ENCODE data around the gene JAK3.

Gene JAK3

DNA sequence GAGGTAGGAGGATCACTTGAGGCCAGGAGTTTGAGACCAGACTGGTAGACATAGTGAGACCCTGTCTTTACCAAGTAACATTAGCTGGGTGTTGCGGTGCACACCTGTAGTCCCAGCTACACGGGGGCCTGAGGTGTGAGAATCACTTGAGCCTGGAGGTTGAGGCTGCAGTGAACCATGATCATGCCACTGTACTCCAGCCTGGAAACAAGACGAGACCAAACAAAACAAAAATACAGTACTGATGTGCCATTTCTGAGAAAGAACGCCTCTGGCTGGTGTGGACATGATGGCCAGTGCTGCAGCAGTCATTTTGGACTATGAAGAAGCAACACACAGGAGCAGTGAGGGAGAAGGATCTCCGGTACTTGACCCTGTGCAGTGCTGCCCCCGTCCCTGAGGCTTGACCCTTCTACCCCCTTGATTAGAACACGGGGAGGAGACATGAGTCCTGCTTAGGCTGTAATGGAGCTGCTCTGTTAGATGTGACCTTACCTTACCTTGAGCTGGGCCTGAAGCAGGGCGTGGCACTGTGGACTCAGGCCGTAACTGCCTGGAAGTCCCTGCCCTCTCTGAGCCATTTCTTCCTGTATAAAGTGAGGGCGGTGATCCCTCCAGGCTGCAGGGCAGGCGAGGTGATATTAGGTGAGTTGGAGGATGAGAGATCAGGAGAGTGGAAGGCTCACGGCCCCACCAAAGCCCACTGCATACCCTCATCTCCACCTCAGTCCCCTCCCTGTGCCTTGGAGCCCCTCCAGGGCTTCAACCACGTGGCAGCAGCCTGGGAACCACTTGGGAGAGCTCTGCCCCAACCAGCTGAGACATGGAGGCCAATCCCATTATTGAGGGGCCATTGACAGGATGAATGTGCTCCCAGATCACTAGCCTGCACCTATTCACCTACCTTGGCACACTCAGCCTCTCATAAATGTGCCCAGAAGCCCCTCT lies 17.9 kb upstream of the JAK3 start:
- peak; percentile 47 for DNase-seq (ENCODE audit: low spot score)

- DNase-seq (ENCODE audit: low spot score) = peak; percentile 56
These were observed 15.9 kb upstream of the JAK3 start for GRCh38 chr19:17863520-17864182.

DNA sequence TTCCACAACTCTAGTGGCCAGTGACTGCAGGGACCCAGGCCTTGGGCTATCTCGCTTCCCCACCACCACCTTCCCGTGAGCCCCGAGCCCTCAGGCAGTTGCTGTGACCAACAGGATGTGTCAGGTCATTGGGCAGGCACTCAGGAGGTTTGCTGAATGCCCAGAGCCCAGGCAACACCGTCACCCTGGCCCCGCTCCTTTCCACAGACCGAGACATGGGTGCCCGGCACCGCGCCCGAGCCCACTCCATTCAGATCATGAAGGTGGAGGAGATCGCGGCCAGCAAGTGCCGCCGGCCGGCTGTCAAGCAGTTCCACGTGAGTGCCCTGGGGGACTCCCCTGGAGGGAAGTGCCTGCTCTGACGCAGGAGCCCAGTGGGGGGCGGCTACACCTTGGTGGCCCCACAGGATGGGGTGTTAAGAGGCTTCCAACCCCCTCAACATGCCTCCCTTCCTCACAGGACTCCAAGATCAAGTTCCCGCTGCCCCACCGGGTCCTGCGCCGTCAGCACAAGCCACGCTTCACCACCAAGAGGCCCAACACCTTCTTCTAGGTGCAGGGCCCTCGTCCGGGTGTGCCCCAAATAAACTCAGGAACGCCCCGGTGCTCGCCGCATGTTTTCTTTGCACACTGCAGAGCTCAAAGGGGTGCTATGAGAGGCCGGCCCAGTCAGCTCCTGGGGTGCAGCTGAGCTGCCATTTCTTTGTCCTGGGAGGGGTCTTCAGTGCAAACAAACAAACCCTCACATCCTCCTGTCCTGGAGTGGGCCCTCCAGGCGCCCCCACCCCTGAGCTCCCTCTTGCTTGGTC lies 15.1 kb upstream of the JAK3 start:
- DNase-seq (ENCODE audit: low spot score) = no peak

DNA sequence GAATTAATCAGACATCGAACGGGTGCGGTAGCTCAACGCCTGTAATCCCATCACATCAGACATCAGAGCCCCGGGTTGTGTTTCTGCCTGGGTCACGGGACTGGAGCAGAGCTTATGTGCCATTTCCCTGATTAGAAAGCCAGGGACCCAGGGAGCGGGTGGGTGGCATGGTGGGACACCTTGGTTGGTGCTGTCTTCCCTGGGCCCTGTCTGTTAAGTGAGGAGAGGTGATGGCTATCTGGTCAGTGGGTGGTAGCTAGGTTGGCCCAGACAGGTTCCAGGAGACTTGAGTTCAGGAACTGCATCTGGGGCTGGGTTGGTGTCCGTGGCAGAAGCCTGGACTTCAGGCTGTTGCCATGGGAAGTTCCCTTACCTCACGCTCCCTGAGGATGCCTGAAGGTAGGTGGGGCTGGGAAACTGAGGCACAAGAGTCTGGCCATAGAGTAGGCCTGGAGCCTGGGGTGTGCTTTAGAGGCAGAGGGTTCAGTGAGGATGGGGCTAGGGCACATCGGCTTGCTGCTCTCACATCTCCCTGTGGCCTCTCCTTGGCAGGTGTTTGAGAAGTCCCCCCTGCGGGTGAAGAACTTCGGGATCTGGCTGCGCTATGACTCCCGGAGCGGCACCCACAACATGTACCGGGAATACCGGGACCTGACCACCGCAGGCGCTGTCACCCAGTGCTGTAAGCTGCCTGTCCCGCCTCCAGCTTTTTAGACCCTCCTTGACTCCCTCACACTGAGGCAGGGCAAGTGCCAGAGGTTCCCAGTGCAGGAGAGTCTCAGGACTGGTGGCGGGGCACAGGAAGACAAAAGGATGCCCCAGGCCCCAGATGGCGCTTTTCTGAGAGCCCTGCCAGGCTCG lies 14.0 kb upstream of the JAK3 start:
- no peak for DNase-seq (ENCODE audit: low spot score)

GRCh38 chr19:17860993-17861360 lies 13.2 kb upstream of the JAK3 start:
- DNase-seq (ENCODE audit: low spot score) = no peak

- DNase-seq (ENCODE audit: low spot score) = no peak
These were observed 12.7 kb upstream of the JAK3 start for GRCh38 chr19:17860331-17860992.

DNA sequence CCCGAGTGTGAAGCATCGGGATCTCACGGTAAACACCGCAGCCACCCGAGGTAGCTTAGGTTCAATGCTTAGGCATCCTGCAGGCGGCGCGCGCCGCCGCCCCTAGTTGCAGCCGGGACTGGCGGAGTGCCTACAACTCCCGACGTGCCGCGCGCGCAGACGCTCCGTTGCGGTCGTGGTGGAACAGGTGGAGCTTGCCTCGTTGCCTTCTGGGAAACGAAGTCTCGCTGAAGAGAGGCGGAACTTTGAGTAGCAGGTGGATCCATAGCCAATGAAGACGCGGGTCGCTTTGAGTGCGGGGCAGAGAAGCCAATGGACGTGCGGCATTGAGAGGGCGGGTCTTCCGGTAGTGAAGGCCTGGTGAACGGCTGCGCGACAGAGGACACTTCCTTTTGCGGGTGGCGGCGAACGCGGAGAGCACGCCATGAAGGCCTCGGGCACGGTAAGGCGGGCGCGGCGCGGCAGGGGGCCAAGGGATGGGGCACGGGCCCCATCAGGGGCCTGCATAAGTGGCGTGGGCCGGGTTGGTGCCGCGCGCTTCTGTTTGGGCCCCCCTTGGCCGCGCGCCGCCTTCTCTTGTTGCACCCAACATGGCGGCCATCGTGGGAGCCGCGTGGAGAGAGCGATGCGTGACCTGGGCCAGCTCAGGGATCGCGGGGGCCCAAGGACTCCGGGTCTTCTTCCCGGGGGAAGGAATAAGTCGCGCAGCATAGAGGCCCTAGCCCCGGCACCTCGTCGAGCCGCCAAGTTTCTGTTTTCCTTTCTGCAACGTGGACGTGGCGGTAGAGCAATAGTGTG lies 11.9 kb upstream of the JAK3 start, which contains the start of gene RPL18A:
Gene RPL18A (plus strand): TSS at position 378 of the 798 bp plus-strand sequence. CDS start 47 bp downstream, at position 425.
- peak; percentile 92 for DNase-seq (ENCODE audit: low spot score)

- DNase-seq (ENCODE audit: low spot score) = peak; percentile 86
These were observed 7.7 kb upstream of the JAK3 start for GRCh38 chr19:17855280-17856152.

DNA sequence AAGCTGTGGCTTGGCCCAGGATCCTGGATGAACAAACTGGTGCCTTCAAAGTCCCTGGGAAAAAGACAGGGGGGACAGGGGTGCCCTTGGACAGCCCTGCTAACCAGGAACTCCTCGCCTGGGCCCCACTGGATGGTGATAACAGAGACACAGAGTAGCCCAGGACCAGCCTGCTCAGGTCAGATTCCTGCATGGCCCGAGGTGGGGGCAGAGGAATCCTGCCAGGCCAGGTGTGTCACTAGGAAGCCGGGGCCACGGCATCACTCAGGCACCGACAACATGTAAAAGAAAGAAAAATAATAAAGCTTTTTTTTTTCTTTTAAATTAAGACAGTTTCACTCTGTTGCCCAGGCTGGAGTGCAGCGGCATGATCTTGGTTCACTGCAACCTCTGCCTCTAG lies 6.3 kb upstream of the JAK3 start:
- DNase-seq (ENCODE audit: low spot score) = no peak

DNA sequence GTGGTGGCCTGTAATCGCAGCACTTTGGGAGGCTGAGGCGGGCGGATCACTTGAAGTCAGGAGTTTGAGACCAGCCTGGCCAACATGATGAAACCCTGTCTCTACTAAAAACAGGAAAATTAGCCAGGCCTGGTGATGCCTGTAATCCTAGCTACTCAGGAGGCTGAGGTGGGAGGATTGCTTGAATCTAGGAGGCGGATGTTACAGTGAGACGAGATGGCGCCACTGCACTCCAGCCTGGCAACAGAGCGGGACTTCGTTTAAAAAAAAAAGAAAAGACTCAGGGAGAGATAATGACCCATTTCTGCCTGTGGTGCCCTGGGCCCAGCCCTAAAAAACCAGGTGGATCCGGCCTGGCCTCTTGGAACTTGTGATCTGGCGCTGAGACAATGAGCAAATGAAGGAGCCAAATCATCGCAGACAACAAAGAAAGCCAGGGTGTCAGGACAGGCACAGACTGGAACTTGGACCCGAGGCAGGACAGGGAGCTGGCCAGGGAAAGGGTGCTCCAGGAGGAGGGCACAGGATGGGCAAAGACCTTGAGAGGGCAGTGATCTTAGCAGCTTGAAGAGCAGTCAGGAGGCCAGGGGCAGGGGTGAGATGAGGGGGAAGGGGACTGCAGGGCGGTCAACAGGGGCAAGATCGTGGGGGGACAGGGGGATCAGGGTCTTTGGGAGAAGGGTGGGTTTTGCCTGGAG lies 962 bp upstream of the JAK3 start:
- no peak for DNase-seq (ENCODE audit: low spot score)

DNA sequence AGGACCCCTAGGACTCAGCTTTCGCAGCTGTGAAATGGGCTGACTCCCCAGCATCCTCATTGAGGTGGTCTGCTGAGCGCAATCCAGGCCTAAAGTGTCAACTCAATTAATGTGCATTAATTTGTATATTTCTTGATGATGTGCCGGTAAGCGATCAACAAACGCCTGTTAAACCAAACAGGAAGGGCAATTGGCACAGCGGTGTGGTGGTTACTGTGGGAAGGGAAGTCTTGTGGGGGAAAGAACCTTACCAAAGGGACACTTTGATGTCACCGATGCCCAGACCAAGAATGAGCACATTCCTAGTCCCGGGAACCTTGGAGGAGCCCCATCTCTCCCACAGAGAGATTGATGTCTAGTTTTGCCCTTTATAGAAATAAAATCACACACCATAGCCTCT lies 1.6 kb downstream of the JAK3 start:
- DNase-seq (ENCODE audit: low spot score) = no peak

DNA sequence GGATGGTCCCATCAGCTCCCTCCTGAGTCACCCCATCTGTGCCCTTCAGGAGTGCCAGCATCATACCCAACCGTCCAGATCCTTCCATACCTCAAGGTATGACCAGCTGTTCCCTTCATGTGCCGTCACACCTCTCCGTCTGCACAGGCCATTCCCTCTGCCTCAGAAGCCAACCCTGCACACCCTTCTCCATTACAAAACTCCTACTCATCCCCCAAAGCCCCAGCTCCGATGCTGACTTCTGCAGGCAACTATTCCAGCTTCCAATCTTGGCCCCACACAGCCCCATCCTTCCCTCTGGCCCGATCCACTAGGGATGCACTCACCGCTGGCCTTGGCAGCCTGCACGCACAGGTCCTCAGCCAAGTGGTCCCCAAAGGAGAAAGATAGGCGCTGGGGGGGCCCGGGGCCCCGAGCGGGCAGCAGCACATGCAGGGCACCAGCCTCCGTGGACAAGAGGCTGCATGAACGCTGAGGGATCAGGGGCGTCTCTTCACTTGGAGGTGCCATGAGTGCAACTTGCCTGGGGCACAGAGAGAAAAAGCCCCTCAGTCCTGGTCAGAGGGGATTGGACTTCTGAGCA lies 3.8 kb downstream of the JAK3 start:
- no peak for DNase-seq (ENCODE audit: low spot score)

- DNase-seq (ENCODE audit: low spot score) = no peak
These were observed 4.4 kb downstream of the JAK3 start for GRCh38 chr19:17843292-17843827.

DNA sequence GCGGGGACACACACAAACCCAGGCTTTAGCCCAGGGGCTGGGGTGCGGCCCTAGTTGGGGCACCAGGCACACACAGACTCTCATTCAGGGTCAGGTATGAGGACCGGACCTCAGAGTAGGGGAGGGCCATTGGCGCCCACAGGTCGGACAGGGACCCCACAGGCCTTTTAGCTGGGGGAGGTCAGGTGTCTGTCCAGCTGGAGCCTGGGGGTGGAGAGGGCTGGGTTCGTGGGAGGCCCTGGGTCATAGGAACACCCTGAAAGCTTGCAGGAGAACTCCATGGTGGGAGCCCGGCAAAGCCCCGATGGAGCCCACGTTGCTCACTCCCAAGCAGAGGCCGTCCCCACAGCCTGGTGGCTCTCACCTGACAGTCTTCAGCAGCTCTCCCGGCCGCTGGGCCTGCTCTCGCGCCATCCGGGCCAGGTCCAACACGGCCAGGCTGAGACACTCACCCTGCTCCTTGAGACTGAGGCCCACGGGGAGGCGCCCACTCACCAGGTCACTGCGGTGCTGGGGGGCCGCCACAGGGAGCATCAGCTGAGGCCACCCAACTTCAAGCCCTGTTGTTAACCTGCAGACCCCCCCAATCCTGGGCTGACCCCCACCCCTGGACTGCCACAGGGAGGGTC lies 5.0 kb downstream of the JAK3 start:
- DNase-seq (ENCODE audit: low spot score) = no peak

DNA sequence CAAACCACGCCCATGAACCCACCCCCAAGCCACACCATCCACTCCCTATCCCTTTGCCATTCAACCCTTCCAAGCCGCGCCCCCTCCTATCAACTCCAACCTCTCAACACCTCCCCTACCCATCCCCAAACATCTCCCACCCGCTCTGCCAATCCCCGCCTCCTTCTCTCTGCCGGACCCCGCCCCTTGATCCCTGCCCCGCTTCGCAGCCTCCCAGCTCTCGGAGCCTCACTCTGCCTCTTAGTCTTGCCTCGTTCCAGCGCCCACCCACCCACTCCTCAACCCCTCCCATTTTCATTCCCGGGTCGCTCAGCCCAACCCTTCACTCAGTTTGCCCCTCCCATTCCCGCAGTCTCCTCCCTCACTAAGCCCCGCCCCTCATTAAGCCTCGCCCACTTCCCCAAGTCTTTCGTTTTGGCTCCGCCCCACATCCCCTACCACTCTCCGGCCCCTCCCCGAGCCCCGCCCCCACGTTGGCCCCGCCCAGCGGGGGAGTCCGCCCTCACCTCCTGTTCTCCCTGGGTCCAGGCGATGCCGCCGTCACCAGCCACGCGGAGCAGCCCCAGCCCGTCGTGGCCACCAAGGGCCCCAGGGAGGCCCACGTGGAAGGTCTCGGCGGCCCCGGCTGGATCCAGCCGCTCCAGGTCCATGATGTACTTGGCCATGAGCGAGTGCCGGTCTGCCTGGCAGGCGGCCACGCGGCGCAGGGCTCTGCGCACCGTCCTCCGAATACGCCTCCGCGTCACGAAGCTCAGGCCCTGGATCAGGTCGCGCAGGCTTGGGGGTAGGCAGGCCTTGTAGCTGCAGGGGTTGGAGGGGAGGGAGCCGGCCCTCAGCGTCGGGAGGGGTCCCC lies 5.7 kb downstream of the JAK3 start:
- DNase-seq (ENCODE audit: low spot score) = peak; percentile 99

DNA sequence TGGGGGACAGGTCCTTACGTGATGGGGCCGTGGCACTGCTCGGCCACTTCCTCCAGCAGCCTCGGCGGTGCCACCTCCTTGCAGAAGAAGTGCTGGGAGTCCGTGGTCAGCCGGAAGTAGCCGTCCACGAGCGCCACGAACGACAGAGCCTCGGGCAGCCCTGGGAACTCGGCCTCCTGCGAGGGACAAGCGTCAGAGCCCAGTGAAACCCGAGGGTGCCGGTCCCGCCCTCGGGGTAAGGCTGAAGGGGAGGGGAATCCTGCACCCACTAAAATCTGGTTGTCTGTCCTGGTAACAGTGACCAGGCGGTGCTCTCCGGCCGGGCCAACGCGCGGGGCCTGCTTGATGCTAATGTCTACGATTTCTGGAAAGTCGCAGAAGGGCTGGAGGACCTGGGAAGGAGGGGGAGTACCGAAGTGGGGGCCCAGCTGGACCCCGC lies 6.4 kb downstream of the JAK3 start:
- no peak for DNase-seq (ENCODE audit: low spot score)
